CD8-positive, alpha-beta memory T cell (primary cell): Measurements from ENCODE around the gene SCN4A. TPM values are rescaled to one million over a fixed set of nuclear protein-coding genes. Genes with fewer than 3 reads are reported as not detected.
"Not testable (repeated sequence)": the region's sequence is repeated elsewhere in the genome, so short reads cannot be mapped to it uniquely, and the experiment has no call there.

Experiments used
- CTCF ChIA-PET: fragments of 350-600 bp; sonication (Branson Sonifier 250); formaldehyde crosslinking; loops from one replicate; lab custom pipeline; 2021; ENCODE audit warnings: antibody characterized with exemption; lab: Charles Lee
- POLR2A ChIA-PET: fragments of 350-600 bp; sonication (Branson Sonifier 250); formaldehyde crosslinking; loops from one replicate; lab custom pipeline; 2021; ENCODE audit warnings: antibody characterized with exemption; lab: Charles Lee
- DNase-seq, 5 donors: peaks; one replicate each; pipeline versions ENCODE4 v3.0.0 to v3.0.0-alpha.2; 2020 to 2022; ENCODE audit warnings: mixed read lengths in 1 of 5
- H3K27ac ChIP-seq: one replicate; pipeline ENCODE4 v1.7.0; 2013; ENCODE audit warnings: low read depth, mild to moderate bottlenecking, low read length, moderate library complexity
- H3K27me3 ChIP-seq: 2 replicates; pipeline ENCODE4 v1.7.0; 2013; ENCODE audit warnings: low read length, mild to moderate bottlenecking; ENCODE audit not compliant: insufficient read depth, poor library complexity, severe bottlenecking
- H3K36me3 ChIP-seq: 2 replicates; pipeline ENCODE4 v1.7.0; 2013; ENCODE audit warnings: mild to moderate bottlenecking, low read length, moderate library complexity; ENCODE audit not compliant: insufficient read depth
- H3K4me1 ChIP-seq: 2 replicates; pipeline ENCODE4 v1.7.0; 2013; ENCODE audit warnings: mild to moderate bottlenecking, low read length, moderate library complexity; ENCODE audit not compliant: insufficient read depth
- H3K4me3 ChIP-seq: 2 replicates; pipeline ENCODE4 v1.7.0; 2013; ENCODE audit warnings: mild to moderate bottlenecking, low read length
- H3K9me3 ChIP-seq: 2 replicates; pipeline ENCODE4 v1.7.0; 2013; ENCODE audit warnings: mild to moderate bottlenecking, low read length
- H3K27ac Mint-ChIP-seq, 8 donors: one replicate each; pipeline ENCODE4 v1.8.0; 2020 to 2021; ENCODE audit warnings: mixed read lengths in 8 of 8, mild to moderate bottlenecking in 6 of 8, inconsistent platforms in 3 of 8, moderate library complexity in 3 of 8
- H3K27me3 Mint-ChIP-seq, 2 donors: one replicate each; pipeline ENCODE4 v1.8.0; 2020 to 2021; ENCODE audit warnings: mixed read lengths in 2 of 2, mild to moderate bottlenecking in 1 of 2, moderate library complexity in 1 of 2
- H3K36me3 Mint-ChIP-seq, 3 donors: one replicate each; pipeline ENCODE4 v1.8.0; 2020 to 2021; ENCODE audit warnings: mixed read lengths in 3 of 3, inconsistent platforms in 1 of 3, mild to moderate bottlenecking in 1 of 3
- H3K4me1 Mint-ChIP-seq, 3 donors: one replicate each; pipeline ENCODE4 v1.8.0; 2020 to 2021; ENCODE audit warnings: mixed read lengths in 3 of 3, inconsistent platforms in 1 of 3, mild to moderate bottlenecking in 1 of 3
- H3K4me3 Mint-ChIP-seq, 7 donors: one replicate each; pipeline ENCODE4 v1.8.0; 2020 to 2021; ENCODE audit warnings: mixed read lengths in 7 of 7, mild to moderate bottlenecking in 6 of 7, moderate library complexity in 4 of 7, inconsistent platforms in 2 of 7
- H3K9me3 Mint-ChIP-seq, 5 donors: one replicate each; pipeline ENCODE4 v1.8.0; 2020 to 2022; ENCODE audit warnings: mixed read lengths in 5 of 5, mild to moderate bottlenecking in 3 of 5, moderate library complexity in 2 of 5, inconsistent platforms in 1 of 5
- polyA plus RNA-seq: library from polyadenylated mRNA; unstranded; fragments of 300-500 nt; fragmentation: Illumina TruSeq; gene quantifications from one replicate; pipeline ENCODE4 v1.2.3, GENCODE V29; 2021
- total RNA-seq, 2 experiments: library from RNA; stranded (reverse); gene quantifications; one replicate each; pipeline ENCODE4 v1.2.3, GENCODE V29; 2021

The SCN4A gene
- total and polyA plus RNA-seq, 3 experiments from 2014 or later, result 0.04 TPM; not detected in 1

DNA sequence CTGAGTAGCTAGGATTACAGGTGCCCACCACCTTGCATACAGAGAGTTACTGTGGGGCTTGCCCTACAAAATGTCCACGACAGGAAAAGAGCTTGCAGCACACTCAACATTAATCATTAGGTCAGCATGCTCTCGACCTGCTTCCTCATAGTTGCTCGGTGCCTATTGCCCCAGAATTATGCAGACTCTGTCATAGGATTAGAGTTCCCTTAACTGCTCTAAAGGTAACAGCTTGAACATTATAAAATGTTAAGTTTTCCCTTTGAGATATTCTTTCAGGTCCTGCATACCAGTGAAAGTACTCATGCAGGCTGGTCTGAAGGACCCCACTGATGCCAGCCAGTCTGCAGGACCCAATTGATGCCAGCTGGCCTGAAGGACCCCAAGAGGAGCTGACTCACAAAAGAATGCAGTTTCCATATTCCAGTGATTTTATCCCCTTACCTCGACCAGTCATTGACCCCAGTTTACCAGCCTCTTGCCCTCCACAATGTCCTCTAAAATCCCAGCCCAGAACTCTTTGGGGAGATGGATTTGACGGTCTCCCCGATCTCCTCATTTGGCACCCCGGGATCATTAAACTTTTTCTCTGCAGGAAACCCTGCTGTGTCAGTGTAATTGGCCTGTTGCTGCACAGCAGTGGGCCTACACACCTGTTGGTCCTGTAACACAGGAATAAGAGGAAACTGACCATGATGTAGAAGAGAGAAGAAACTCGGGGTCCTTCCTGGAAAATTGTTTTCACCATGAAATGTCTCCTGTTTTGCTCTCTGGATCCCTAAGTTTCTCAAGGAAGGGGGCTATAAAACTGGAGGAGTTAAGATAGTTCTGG is 37.1 kb upstream of the SCN4A start:
- Mint-ChIP-seq H3K9me3 (no peaks in the 10 kb centered on the region), H3K36me3 (peaks cover 4 to 64% (median 15%) of the 10 kb centered on the region in 3 donors), H3K4me1 (peaks cover 74 to 91% (median 79%) of the 10 kb centered on the region in 3 donors), H3K27me3 (peaks cover 0 to 2% of the 10 kb centered on the region in 2 donors), H3K27ac (peak overlapping the region; percentile 29 to 100 (median 84)), H3K4me3 (peak overlapping the region in 4 of 7 donors; percentile 29 to 84 (median 52))
- Histone ChIP-seq H3K9me3 (no peaks in the 10 kb centered on the region), H3K4me1 (peaks cover 80% of the 10 kb centered on the region), H3K4me3 (no peak overlapping the region), H3K27me3 (no peaks in the 10 kb centered on the region), H3K36me3 (peaks cover 15% of the 10 kb centered on the region), H3K27ac (no peak overlapping the region)
- ChIA-PET POLR2A (no interaction called here), CTCF (interaction anchor here (0.8 to 2.0 kb wide), 4 partner anchors 10 to 90 kb away, joined by 3 to 11 read pairs (median 4); partner anchors contain the start of gene ICAM2)
- DNase-seq, result no peak

DNA sequence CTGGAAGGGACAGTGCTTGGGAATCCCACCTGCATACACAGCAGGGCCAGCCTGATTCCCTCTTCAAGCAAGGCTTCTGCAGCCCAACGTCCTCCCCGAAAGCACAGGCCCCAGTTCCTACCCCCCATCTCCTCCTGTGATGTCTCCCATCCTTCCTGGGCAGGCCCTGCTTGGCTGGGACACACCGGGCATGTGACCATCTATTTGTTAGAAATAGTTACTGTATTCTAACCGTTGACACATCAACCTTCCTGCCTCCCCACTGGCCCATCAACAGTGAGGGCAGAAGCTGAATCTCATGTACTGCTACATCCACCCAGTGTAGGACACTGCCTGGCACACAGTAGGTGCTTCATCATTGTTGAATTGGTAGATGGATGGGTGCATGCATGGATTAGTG is 36.1 kb upstream of the SCN4A start:
- H3K36me3 Mint-ChIP-seq, result peaks cover 4 to 74% (median 15%) of the 10 kb centered on the region in 3 donors

DNA sequence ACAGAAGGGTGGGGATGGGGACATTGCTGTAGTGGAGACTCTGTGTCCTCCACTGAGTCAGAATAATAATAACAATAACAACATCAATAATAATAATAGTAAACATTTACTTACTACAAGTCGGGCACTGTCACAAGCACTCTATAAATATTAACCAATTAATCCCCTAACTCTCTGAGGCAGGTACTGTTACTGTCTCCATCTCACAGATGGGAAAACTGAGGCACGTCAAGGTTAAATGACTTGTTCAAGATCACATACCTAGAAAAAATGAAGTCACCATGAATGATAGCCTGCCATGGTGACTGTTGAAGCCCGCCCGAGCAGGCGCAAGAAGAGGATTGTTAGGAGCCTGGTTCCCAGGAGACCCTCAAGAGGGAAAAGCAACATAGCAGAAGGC is 35.6 kb upstream of the SCN4A start:
- peak overlapping the region in 7 of 8 donors; percentile 44 to 100 (median 79) for H3K27ac Mint-ChIP-seq
- no peaks in the 10 kb centered on the region for H3K27me3 ChIP-seq
- no peaks in the 10 kb centered on the region for H3K27me3 Mint-ChIP-seq
- ChIA-PET CTCF (interaction anchor here (2.0 kb wide), 1 partner anchor 17 kb away, joined by 11 read pairs; no protein-coding TSS in a partner anchor), POLR2A (no interaction called here)
- H3K9me3 Mint-ChIP-seq, result no peaks in the 10 kb centered on the region
- H3K4me1 Mint-ChIP-seq, result peaks cover 62 to 78% (median 66%) of the 10 kb centered on the region in 3 donors
- H3K36me3 Mint-ChIP-seq, result peaks cover 4 to 79% (median 19%) of the 10 kb centered on the region in 3 donors
- peaks cover 27% of the 10 kb centered on the region for H3K36me3 ChIP-seq
- H3K4me3 ChIP-seq, result no peak overlapping the region
- peak overlapping the region in 1 of 7 donors; percentile 46 for H3K4me3 Mint-ChIP-seq
- no peak overlapping the region for H3K27ac ChIP-seq
- DNase-seq, result no peak
- H3K4me1 ChIP-seq, result peaks cover 66% of the 10 kb centered on the region
- no peaks in the 10 kb centered on the region for H3K9me3 ChIP-seq

More for the DNA sequence above, 36.1 kb upstream of the SCN4A start:
- H3K9me3 ChIP-seq, result no peaks in the 10 kb centered on the region
- H3K9me3 Mint-ChIP-seq, result no peaks in the 10 kb centered on the region
- no peak overlapping the region for H3K4me3 ChIP-seq
- POLR2A ChIA-PET, result no interaction called here
- no peaks in the 10 kb centered on the region for H3K27me3 Mint-ChIP-seq
- no peaks in the 10 kb centered on the region for H3K27me3 ChIP-seq
- H3K36me3 ChIP-seq, result peaks cover 23% of the 10 kb centered on the region
- peak overlapping the region in 6 of 8 donors; percentile 40 to 100 (median 82) for H3K27ac Mint-ChIP-seq
- no peak overlapping the region for H3K27ac ChIP-seq
- peak overlapping the region in 1 of 7 donors; percentile 12 for H3K4me3 Mint-ChIP-seq
- H3K4me1 Mint-ChIP-seq, result peaks cover 67 to 82% (median 71%) of the 10 kb centered on the region in 3 donors
- DNase-seq, result no peak
- peaks cover 70% of the 10 kb centered on the region for H3K4me1 ChIP-seq
- CTCF ChIA-PET, result interaction anchor here (0.8 to 2.0 kb wide), 2 partner anchors 17 to 73 kb away, joined by 3 to 11 read pairs; no protein-coding TSS in a partner anchor

DNA sequence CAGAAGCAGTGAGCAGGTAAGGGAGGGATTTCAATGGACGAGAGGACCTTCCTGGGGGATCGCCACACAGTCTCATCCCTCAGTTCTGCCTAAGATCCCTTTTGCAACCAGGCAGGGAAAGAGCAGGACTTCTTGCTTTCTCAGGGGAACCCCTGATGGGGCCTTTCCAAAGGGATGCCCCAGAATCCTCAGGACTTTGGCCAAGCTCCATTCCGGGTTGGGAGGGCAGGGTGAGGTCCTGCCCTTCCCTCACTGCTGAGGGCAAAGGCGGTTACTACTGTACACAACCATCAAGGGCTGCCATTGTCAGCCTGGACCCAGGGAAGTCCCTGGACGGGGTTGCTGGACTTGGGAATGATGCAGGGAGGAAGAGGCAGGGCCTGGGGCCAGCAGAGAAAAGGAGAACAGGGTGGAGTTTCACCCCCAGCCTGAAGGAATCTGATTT is 35.1 kb upstream of the SCN4A start:
- ChIA-PET CTCF (no interaction called here), POLR2A (no interaction called here)
- no peaks in the 10 kb centered on the region for H3K27me3 Mint-ChIP-seq
- H3K36me3 Mint-ChIP-seq, result peaks cover 4 to 84% (median 19%) of the 10 kb centered on the region in 3 donors
- no peak overlapping the region for H3K4me3 Mint-ChIP-seq
- H3K9me3 Mint-ChIP-seq, result no peaks in the 10 kb centered on the region
- H3K27ac Mint-ChIP-seq, result peak overlapping the region in 6 of 8 donors; percentile 45 to 91 (median 75)
- Histone ChIP-seq H3K4me3 (no peak overlapping the region), H3K36me3 (peaks cover 30% of the 10 kb centered on the region), H3K27ac (no peak overlapping the region), H3K9me3 (no peaks in the 10 kb centered on the region), H3K4me1 (peaks cover 61% of the 10 kb centered on the region), H3K27me3 (no peaks in the 10 kb centered on the region)
- peaks cover 58 to 73% (median 61%) of the 10 kb centered on the region in 3 donors for H3K4me1 Mint-ChIP-seq
- no peak for DNase-seq

DNA sequence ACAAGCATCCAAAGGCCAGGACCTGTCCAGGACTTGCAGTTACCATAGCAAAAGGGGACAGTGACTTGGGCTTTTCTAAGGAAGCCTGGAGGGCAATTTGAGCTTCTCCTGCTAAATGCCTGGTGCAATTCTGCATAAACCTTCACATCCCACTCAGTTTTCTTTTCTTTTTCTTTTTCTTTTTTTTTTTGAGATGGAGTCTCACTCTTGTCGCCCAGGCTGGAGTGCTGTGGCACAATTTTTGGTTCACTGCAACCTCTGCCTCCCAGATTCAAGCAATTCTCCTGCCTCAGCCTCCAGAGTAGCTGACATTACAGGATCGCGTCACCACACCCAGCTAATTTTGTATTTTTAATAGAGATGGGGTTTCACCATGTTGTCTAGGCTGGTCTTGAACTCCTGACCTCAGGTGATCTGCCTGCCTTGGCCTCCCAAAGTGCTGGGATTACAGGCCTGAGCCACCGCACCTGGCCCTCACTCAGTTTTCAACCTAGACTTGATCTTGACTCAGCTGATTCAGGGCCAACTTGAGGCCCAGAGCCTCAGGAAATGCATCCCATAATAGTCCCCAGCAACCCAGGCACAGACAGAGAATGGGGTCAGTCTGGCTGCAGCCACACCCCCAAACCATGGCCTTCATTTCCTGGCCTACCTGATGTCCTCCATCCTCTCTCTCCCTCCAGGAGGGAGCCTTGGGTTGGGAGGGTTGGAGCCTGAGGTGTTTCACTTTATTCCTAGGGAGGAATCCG is 34.5 kb upstream of the SCN4A start:
- H3K27ac ChIP-seq, result not testable (repeated sequence)
- H3K4me1 ChIP-seq, result peaks cover 55% of the 10 kb centered on the region

DNA sequence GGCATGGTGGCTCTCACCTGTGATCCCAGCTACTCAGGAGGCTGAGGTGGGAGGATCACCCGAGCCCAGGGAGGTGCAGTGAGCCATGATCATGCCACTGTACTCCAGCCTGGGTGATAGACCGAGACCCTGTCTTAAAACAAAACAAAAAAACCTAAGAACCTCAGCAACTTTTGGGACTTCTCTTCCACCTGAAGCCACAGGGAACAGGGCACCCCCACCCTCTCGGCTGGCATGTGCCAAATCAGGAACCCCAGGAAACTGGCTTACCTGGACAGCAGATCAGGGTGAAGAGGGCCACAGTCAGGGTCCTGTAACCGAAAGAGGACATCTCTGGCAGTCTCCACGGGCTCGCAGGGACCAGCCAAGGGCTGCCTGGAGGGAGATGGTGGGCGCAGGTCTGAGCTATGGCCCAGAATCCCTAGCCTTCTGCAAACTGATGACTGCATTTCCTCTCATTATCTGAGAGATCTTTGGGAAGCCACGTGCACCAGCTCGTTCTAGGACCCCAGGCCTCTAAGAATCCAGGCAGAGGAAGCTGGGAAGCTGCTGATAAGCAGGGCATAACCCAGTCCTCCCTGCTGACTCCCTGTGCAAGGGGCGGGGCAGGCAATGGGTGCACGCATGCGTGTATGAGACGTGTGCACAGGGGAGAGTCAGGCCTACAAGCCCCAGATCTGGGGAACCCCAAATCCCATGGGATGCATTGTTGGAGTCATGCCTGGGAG is 33.8 kb upstream of the SCN4A start:
- Mint-ChIP-seq H3K9me3 (no peaks in the 10 kb centered on the region), H3K27ac (peak overlapping the region in 4 of 8 donors; percentile 29 to 91 (median 68)), H3K4me1 (peaks cover 49 to 61% (median 52%) of the 10 kb centered on the region in 3 donors), H3K36me3 (peaks cover 4 to 88% (median 17%) of the 10 kb centered on the region in 3 donors), H3K27me3 (no peaks in the 10 kb centered on the region), H3K4me3 (peak overlapping the region in 1 of 7 donors; percentile 23)
- ChIA-PET CTCF (interaction anchor here (0.8 to 2.7 kb wide), 9 partner anchors 10 to 158 kb away, joined by 3 to 13 read pairs (median 4); no protein-coding TSS in a partner anchor), POLR2A (interaction anchor here (1.3 kb wide), 1 partner anchor 14 kb away, joined by 3 read pairs; the partner anchor contains the start of gene ICAM2)
- Histone ChIP-seq H3K4me3 (no peak overlapping the region), H3K27ac (peak overlapping the region; percentile 72), H3K36me3 (peaks cover 30% of the 10 kb centered on the region), H3K27me3 (no peaks in the 10 kb centered on the region), H3K9me3 (no peaks in the 10 kb centered on the region), H3K4me1 (peaks cover 49% of the 10 kb centered on the region)
- DNase-seq, result no peak

More for the DNA sequence above, 34.5 kb upstream of the SCN4A start:
- H3K27me3 Mint-ChIP-seq, H3K9me3 Mint-ChIP-seq, H3K27me3 ChIP-seq, DNase-seq, H3K4me3 ChIP-seq, H3K9me3 ChIP-seq: not testable (repeated sequence)
- Mint-ChIP-seq H3K4me1 (peaks cover 55 to 67% (median 57%) of the 10 kb centered on the region in 3 donors), H3K36me3 (peaks cover 4 to 86% (median 19%) of the 10 kb centered on the region in 3 donors), H3K27ac (peak overlapping the region in 7 of 8 donors; percentile 58 to 91 (median 70)), H3K4me3 (peak overlapping the region in 1 of 7 donors; percentile 23)
- CTCF ChIA-PET, result interaction anchor here (0.8 to 2.7 kb wide), 5 partner anchors 18 to 126 kb away, joined by 3 to 13 read pairs (median 3); no protein-coding TSS in a partner anchor
- POLR2A ChIA-PET, result interaction anchor here (1.3 kb wide), 1 partner anchor 13 kb away, joined by 3 read pairs; the partner anchor contains the start of gene ICAM2
- peaks cover 30% of the 10 kb centered on the region for H3K36me3 ChIP-seq

DNA sequence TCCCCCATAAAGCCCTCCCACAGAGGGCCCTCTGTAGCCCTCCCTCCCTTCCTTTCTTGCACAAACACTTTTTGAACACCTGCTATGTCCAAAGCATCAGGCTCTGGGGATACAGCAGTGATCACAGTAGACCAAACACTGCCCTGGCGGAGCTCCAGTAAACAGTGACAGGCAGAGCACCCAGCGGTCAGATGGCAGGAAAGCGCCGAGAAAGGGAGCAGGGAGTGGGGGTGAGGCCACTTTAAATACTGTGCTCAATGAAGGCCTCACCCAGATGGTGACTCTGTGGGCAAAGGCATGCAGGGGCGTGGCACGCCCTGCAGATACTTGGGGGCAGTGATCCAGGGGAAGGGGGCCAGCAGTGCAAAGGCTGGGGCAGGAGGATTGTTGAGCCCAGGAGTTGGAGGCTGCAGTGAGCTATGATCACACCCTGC is 33.0 kb upstream of the SCN4A start:
- no peaks in the 10 kb centered on the region for H3K27me3 ChIP-seq
- Mint-ChIP-seq H3K4me1 (peaks cover 42 to 53% (median 44%) of the 10 kb centered on the region in 3 donors), H3K27ac (peak overlapping the region in 7 of 8 donors; percentile 29 to 93 (median 58)), H3K27me3 (no peaks in the 10 kb centered on the region), H3K9me3 (no peaks in the 10 kb centered on the region), H3K4me3 (peak overlapping the region in 1 of 7 donors; percentile 4), H3K36me3 (peaks cover 4 to 84% (median 17%) of the 10 kb centered on the region in 3 donors)
- H3K4me3 ChIP-seq, result no peak overlapping the region
- ChIA-PET POLR2A (no interaction called here), CTCF (interaction anchor here (0.9 to 2.7 kb wide), 8 partner anchors 9 to 157 kb away, joined by 3 to 13 read pairs (median 4); no protein-coding TSS in a partner anchor)
- peaks cover 42% of the 10 kb centered on the region for H3K4me1 ChIP-seq
- DNase-seq, result no peak
- peak overlapping the region; percentile 72 for H3K27ac ChIP-seq
- peaks cover 30% of the 10 kb centered on the region for H3K36me3 ChIP-seq
- H3K9me3 ChIP-seq, result no peaks in the 10 kb centered on the region
